Measurements from ENCODE around the gene RNF208. TPM values are rescaled to one million over a fixed set of nuclear protein-coding genes. Genes with fewer than 3 reads are reported as not detected.

The RNF208 gene, protein sequence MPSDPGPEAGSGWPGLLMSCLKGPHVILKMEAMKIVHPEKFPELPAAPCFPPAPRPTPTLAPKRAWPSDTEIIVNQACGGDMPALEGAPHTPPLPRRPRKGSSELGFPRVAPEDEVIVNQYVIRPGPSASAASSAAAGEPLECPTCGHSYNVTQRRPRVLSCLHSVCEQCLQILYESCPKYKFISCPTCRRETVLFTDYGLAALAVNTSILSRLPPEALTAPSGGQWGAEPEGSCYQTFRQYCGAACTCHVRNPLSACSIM
- 0.24 and 0.64 TPM in 2 replicates for total RNA-seq

GRCh38 chr9:137222190-137223077, at the start of gene RNF208:
TSS of gene RNF208 (minus strand) at chr9:137222240. CDS start at chr9:137221212, 1,028 bp downstream.

DNA sequence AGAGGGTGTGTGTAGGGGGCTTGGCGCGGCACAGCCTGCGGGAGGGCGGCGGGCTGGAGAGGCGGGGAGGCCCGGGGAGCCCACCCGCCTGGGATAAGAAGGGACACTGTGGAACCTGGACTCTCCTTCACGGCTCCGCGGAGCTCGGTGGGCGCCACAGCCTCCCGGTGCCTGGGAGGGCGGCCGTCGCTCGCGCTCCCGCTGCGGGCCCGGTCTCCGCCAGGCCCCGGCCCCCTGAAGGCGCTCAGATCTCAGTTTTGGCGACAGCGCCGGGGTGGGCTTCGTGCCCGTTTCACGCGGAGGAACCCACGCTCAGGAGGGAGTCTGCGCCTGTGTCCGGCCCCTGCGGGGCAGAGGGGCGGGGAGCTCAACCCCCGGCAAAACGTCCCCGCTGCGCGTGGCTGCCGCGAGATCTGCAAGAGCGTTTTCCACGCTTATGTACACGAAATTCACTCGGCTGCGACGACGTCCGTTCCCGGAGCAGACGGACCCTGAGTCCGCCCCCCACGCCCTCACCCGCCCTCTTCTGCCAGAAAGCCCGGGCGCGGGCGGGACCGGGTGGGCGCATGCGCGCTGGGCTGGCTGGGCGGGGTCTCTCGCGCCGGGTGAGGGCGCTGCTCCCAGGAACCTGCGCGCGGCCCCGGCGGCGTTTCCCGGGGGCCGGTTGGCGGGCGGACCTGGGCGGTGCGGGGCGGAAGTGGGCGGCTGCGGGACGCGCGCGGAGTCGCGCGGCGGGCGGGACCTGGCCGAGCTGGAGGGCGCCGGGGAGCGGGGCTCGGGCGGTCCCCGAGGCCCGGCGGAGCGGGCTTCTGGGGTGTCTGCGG, 32.8 kb upstream of the RNF208 start, which contains the start of gene NELFB:
NELFB (plus strand) TSS at position 704 of the 824 bp plus-strand sequence.

DNA sequence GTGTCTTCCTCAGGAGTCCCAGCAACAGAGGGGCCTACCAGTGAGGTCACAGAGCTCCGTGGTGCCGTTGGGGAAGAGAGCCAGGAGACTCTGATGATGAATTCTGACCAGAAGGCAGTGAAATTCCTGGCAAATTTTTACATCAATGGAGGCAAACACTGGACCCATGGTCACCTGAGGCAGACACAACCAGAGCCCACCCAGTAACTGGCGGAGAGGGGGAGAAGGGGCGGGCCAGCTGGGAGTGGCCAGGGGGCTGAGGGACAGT, 29.1 kb upstream of the RNF208 start, which contains the start of gene STPG3:
STPG3 (plus strand) TSS at position 93 of the 268 bp plus-strand sequence; CDS start at position 94, 1 bp downstream.

DNA sequence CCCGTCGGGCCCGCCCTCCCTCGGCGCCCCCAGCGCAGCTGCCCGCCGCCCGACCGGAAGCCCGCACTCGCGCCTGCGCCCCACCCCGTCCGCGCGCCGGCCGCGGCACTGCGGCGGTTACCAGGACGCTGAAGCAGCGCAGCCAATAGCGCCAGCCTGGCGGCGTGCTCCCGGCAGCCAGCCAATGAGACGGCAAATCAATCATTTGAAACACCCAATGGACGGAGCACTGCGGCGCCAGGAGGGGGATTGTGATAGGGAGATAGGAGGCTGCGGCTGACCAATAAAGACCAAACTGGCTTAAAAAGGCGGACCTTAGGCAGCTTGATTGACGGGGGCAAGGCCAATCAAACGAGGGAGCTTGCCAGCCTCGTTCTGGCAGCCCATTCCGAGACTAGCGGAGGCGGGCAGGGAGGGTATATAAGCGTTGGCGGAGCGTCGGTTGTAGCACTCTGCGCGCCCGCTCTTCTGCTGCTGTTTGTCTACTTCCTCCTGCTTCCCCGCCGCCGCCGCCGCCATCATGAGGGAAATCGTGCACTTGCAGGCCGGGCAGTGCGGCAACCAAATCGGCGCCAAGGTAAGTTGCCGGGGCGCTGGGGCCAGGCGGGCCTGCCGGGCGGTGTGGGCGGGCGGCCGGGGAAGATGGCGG, 18.9 kb upstream of the RNF208 start, which contains the start of gene TUBB4B:
TUBB4B (plus strand) TSS at position 447 of the 649 bp plus-strand sequence; CDS start at position 521, 74 bp downstream.

GRCh38 chr9:137230705-137231371, 8.8 kb upstream of the RNF208 start, which contains the start of gene SLC34A3:
TSS of gene SLC34A3 (plus strand) at chr9:137230901. CDS start at chr9:137231703, 802 bp downstream.

DNA sequence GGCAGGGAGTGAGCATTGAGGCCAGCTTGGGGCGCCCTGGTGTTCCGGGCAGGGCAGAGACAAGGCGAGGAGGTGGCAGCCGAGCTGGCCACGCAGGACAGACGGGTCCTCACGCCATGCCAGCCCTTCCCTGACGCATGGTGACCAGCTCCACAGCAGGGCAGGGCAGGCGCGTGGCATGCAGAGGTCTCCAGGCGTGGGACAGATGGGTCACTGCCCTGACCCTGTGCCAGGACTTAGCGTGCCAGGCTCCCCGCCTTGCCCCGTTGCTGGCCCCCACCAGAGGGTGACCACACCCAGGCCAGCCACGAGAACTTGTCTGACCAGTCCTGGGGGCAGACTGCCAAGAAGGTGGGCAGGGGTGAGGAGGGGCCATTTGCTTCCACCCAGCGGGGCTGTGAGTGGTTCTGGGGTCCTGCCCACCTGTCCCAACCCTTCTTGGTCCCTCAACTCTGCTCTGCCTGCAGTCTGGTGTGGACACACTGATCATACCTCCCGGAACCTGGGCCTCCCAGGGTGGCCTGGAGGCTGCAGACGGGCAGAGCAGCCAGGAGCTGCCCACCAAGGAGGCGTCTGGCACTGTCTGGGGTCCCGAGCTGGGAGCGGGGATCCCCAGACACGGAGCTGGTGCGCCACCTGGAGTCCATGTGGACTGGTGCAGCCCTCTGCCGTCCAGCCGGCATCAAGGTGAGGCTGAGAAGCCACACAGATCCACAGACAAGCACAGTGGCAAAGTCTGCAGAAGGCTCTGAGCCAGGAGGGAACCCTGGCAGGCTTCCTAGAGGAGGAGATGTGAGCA, 5.2 kb upstream of the RNF208 start, which contains the start of gene RNF224:
RNF224 (plus strand) TSS at position 449 of the 799 bp plus-strand sequence. CDS start 834 bp downstream, outside the sequence.

DNA sequence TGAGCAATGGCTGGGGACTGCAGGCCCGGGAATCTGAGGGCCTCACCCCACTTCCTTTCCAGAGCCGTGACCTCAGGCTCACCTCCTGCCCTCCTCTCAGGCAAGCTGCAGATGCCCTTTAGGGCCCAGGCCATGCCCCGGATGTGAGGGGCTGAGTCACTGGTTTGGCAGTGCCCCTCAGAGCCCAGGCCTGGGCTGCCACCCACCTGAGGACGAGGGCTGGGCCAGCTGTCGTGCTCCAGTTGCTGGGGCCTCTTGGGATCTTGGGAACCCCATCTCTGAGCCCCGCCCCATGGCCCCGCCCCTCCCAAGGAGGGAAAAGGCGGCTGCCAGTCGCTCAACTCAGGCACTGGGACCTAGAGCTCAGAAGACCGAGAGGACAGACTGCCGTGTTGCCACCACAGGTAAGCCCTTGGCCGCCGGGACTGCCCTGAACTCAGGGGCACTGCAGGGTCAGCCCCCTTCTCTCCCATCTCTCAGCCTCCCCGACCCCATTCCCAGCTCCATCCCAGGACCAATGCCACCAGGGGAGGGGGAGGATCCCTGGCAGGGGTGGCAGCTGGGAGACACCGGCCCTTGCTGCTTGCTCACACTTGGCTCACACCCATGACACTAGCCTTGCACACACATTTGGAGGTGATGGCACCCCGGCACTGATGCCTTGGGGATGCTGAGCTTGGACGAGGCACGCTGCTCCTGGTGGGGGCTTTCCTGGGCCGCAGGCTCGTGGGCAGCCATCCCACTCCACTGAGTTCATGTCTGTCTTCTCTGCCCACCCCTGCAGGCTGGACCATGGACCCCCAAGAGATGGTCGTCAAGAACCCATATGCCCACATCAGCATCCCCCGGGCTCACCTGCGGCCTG, 3.0 kb upstream of the RNF208 start, which contains the start of gene CYSRT1:
CYSRT1 (plus strand) TSS at position 345 of the 865 bp plus-strand sequence; CDS start at position 793, 448 bp downstream.

GRCh38 chr9:137205126-137206069, 16.6 kb downstream of the RNF208 start, which contains the start of the genes NDOR1 and TMEM203:
TSS of gene NDOR1 (plus strand) at chr9:137205700. CDS start at chr9:137205778, 78 bp downstream.
TSS of gene TMEM203 (minus strand) at chr9:137205648. CDS start at chr9:137205414, 234 bp downstream.

DNA sequence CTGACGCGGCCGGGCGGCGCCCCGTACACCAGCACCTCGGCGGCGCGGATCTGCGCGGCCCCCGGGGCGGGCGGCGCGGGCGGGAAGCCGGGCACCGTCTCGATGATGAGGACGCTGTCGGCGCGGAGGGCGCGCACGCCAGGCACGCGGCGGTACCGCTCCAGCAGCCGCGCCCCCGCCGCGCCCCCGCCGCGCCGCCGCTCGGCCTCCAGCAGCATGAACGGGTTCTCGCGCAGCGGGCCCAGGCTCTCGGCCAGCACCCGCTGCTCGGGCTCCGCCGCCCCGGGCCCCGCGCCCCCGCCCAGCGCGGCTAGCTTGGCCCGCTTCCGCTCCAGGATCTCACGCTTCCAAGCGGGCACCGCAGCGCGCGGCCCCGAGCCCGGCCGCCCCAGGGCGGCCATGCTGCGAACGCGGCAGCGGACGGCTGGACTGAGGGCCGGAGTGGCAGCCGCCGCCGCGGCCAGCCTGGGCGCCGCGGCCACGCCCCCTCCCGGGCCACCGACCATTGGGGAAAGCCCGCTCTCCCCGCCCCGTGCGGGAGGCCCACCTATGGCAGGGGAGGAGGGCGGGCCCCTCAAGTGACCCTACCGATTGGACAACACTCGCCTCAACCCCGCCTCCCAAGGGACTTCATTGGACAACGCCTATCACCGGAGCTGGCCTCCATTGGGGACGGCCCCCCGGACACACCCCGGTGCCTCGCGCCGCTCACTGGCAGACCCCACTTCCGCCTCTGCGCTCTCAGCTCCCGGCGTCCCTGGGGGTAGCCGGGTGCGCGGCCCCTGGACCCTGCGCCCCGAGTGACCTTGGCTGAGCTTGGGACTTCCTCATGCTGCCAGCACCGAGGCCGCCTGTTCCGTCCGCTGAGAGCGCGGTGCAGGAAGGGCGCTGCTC, 21.5 kb downstream of the RNF208 start, which contains the start of gene TPRN:
TPRN (minus strand) TSS at position 431 of the 894 bp plus-strand sequence; CDS start at position 401, 30 bp downstream.

GRCh38 chr9:137188490-137189296, 33.3 kb downstream of the RNF208 start, which contains the start of the genes ANAPC2 and SSNA1:
TSS of gene ANAPC2 (minus strand) at chr9:137188560. CDS start at chr9:137188532, 28 bp downstream.
TSS of gene SSNA1 (plus strand) at chr9:137188676. CDS start at chr9:137188727, 51 bp downstream.

Other genes starting within 250 kb of the RNF208 start
- gene PTGDS, start 244.7 kb downstream of the RNF208 start, total RNA-seq = not detected in 2 replicates
- not detected in 2 replicates for gene LCNL1, start 239.2 kb downstream of the RNF208 start, total RNA-seq
- gene PAXX, start 229.8 kb downstream of the RNF208 start, total RNA-seq = 16.4 and 21.4 TPM in 2 replicates
- gene CLIC3, start 225.7 kb downstream of the RNF208 start, total RNA-seq = 4.0 and 4.8 TPM in 2 replicates
- gene ABCA2, start 194.0 kb downstream of the RNF208 start, total RNA-seq = 9.8 and 13.0 TPM in 2 replicates
- not detected in 2 replicates for gene FUT7, start 190.2 kb downstream of the RNF208 start, total RNA-seq
- 8.3 and 9.4 TPM in 2 replicates for gene NPDC1, start 176.1 kb downstream of the RNF208 start, total RNA-seq
- 0.21 and 1.7 TPM in 2 replicates for gene ENTPD2, start 168.2 kb downstream of the RNF208 start, total RNA-seq
- gene SAPCD2, start 151.7 kb downstream of the RNF208 start, total RNA-seq = 1.1 and 4.1 TPM in 2 replicates
- gene UAP1L1, start 144.7 kb downstream of the RNF208 start, total RNA-seq = 1.7 and 13.3 TPM in 2 replicates
- gene MAN1B1, start 135.3 kb downstream of the RNF208 start, total RNA-seq = 69.9 and 71.4 TPM in 2 replicates
- 76.1 and 80.4 TPM in 2 replicates for gene DPP7, start 107.5 kb downstream of the RNF208 start, total RNA-seq
- 0.21 and 0.48 TPM in 2 replicates for gene GRIN1, start 83.1 kb downstream of the RNF208 start, total RNA-seq
- gene LRRC26, start 52.2 kb downstream of the RNF208 start, total RNA-seq = 0.24 TPM in 1 of 2 replicates, not detected in the other
- not detected in 2 replicates for gene TMEM210, start 50.2 kb downstream of the RNF208 start, total RNA-seq
- 8.5 and 9.6 TPM in 2 replicates for gene ANAPC2, start 33.7 kb downstream of the RNF208 start, total RNA-seq
- gene SSNA1, start 33.6 kb downstream of the RNF208 start, total RNA-seq = 76.3 and 93.3 TPM in 2 replicates
- gene TPRN, start 21.5 kb downstream of the RNF208 start, total RNA-seq = 4.1 and 6.4 TPM in 2 replicates
- 34.0 and 66.9 TPM in 2 replicates for gene TMEM203, start 16.6 kb downstream of the RNF208 start, total RNA-seq
- gene NDOR1, start 16.5 kb downstream of the RNF208 start, total RNA-seq = 2.7 and 6.2 TPM in 2 replicates
- gene CYSRT1, start 2.9 kb upstream of the RNF208 start, total RNA-seq = 0.72 and 6.0 TPM in 2 replicates
- under 0.01 and 0.21 TPM in 2 replicates for gene RNF224, start 5.3 kb upstream of the RNF208 start, total RNA-seq
- gene SLC34A3, start 8.7 kb upstream of the RNF208 start, total RNA-seq = not detected in 2 replicates
- gene TUBB4B, start 19.0 kb upstream of the RNF208 start, total RNA-seq = 94.4 and 132 TPM in 2 replicates
- gene STPG3, start 29.0 kb upstream of the RNF208 start, total RNA-seq = not detected in 2 replicates
- gene NELFB, start 33.1 kb upstream of the RNF208 start, total RNA-seq = 55.2 and 55.7 TPM in 2 replicates
- gene TOR4A, start 55.5 kb upstream of the RNF208 start, total RNA-seq = 35.6 and 36.1 TPM in 2 replicates
- gene NRARP, start 80.0 kb upstream of the RNF208 start, total RNA-seq = 10.0 and 15.7 TPM in 2 replicates
- gene EXD3, start 200.9 kb upstream of the RNF208 start, total RNA-seq = 12.8 and 22.6 TPM in 2 replicates
- gene NOXA1, start 201.2 kb upstream of the RNF208 start, total RNA-seq = 1.9 and 2.2 TPM in 2 replicates
- gene ENTPD8, start 219.1 kb upstream of the RNF208 start, total RNA-seq = 0.24 TPM in 1 of 2 replicates, not detected in the other
- gene NSMF, start 237.1 kb upstream of the RNF208 start, total RNA-seq = 23.1 and 33.0 TPM in 2 replicates

All from tracheal epithelial cell (primary cell).